HFF-Myc (cell line): ENCODE results near the gene GTF3A.

Experiments used
- DNase-seq: peaks from one replicate; pipeline ENCODE4 v3.0.0-alpha.2; 2011; ENCODE audit warnings: low read depth; ENCODE audit errors: extremely low read depth
- H3K4me3 ChIP-seq: replicated peaks from 2 replicates; pipeline ENCODE4 v1.5.1; 2011; ENCODE audit warnings: low read depth, mild to moderate bottlenecking, control low read depth, low read length
- TF ChIP-seq, protein P1 (sequence below): IDR thresholded peaks from 2 replicates; pipeline ENCODE4 v1.5.1; 2012; ENCODE audit warnings: mild to moderate bottlenecking, low read depth, low read length, control low read depth; ENCODE audit errors: missing control alignments

GTF3A gene

DNA sequence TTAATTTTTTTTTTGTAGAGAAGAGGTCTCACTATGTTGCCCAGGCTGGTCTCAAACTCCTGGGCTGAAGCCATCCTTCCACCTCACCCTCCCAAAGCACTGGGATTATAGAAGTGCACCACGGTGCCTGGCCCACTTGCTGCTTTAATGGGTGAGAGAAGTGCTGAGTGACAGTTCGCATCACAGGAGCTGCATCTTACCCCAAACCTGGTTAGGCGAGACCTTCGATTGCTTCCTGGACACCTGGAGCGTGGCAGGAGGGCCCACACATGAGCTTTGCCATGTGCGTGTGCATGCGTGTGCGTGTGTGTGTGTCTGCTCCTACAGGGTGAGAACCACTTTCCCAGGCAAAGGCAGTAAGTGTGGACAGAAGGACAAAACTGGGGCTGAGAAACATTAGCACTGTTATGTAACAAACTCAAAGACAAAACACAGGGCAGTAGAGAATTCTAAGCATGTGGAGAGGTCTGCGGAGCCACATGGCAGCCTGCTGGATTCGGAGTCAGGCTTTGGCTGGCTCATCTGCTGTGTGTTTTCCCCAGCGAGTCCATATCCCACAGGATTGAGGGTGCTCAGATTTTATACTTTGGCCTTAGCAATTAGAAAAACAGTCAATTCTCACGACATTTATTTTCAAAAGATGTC is 37.6 kb downstream of the GTF3A start:
- H3K4me3 ChIP-seq, result no peak overlapping the region
- DNase-seq, result no peak
- TF ChIP-seq, protein P1, sequence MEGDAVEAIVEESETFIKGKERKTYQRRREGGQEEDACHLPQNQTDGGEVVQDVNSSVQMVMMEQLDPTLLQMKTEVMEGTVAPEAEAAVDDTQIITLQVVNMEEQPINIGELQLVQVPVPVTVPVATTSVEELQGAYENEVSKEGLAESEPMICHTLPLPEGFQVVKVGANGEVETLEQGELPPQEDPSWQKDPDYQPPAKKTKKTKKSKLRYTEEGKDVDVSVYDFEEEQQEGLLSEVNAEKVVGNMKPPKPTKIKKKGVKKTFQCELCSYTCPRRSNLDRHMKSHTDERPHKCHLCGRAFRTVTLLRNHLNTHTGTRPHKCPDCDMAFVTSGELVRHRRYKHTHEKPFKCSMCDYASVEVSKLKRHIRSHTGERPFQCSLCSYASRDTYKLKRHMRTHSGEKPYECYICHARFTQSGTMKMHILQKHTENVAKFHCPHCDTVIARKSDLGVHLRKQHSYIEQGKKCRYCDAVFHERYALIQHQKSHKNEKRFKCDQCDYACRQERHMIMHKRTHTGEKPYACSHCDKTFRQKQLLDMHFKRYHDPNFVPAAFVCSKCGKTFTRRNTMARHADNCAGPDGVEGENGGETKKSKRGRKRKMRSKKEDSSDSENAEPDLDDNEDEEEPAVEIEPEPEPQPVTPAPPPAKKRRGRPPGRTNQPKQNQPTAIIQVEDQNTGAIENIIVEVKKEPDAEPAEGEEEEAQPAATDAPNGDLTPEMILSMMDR, result no peak

DNA sequence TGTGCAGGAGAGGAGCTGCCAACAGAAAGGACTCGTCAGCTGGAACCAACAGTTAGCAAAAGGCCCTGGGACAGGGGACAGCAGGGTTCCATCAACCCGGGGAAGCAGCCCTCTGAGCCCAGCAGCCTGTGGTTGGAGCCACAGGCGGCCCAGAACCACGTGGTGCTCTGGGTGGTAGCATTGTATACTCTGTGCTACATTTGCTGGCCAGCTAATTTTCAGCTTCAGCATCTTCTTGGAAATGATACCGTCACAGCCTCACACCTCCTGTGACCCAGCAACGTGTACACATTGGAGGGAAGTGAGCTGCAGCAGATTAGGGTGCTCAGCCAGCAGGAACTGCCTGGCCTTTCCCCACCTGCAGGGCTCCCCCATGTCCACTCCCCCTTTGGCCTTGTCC is 39.1 kb downstream of the GTF3A start:
- TF ChIP-seq, protein P1, result no peak
- DNase-seq, result no peak
- H3K4me3 ChIP-seq, result no peak overlapping the region

DNA sequence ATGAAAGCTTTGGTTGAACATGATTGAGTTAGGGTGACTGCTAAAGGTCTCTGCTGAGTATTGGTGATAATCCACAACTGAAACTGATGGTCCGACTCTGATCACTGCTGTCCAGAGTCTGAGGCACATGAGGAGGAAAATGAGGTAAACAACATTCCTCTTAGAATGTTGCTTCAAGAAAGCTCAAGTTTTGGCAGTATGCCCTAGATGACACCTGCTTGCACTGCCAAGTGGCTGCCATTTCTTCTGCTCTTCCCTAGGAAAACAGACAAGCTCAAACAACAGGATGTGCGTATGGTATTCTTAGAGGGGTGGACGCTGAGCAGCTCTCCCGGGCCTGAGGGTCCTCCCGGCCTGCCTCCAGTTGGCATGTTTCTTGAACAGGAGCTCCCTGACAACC is 41.2 kb downstream of the GTF3A start:
- DNase-seq, result no peak
- TF ChIP-seq, protein P1, result no peak
- no peak overlapping the region for H3K4me3 ChIP-seq

DNA sequence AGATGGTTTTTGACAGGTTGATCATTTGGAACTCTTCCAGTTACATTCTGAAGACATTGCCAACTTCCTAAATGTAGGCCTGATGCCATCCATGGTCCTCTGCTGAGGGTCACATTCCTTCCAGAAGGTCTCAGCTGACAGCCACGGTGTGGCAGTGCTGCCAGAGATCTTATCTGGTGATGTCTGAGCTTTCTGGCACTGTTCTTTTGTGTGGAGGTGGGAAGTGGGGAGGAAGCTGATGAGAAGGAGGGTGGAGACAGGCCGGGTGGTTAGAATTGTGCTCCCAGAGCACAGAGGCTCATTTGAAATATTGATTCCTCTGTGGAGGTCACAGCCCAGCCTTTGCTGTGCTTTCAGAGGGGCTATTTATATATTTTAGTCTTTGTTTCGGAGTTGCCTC is 42.1 kb downstream of the GTF3A start:
- no peak for DNase-seq
- no peak overlapping the region for H3K4me3 ChIP-seq
- TF ChIP-seq, protein P1, result no peak

DNA sequence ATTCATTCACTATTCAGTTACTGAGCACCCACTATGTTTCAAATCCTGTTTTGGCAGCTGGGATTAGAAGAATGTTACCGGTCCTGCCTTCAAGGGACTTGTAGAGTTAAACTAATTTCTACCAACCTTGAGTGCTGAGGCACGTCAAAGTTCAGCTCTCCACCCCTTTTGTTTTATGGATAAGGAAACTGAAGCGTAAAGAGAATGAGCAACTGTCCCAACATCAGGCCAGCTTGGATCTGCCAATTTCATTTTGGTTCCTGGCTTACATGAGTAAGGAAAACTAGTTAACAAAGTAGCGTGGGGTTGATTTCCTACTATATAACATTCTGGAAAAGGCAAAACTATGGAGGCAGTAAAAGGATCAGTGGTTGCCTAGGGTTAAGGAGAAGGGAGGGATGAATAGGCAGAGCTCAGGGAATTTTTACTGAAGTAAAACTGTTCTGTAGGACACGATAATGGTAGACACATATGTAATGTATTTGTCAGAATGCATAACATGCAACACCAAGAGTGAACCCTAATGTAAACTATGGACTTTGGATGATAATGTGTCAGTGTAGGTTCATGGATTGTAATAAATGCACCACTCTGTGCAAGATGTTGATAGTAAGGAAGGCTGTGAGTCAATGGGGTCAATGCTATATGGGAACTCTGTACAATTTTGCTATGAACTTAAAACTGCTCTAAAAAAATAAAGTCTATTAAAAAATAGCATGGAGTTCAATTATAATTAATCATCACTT is 45.8 kb downstream of the GTF3A start:
- no peak for DNase-seq
- no peak overlapping the region for H3K4me3 ChIP-seq
- TF ChIP-seq, protein P1, result no peak

DNA sequence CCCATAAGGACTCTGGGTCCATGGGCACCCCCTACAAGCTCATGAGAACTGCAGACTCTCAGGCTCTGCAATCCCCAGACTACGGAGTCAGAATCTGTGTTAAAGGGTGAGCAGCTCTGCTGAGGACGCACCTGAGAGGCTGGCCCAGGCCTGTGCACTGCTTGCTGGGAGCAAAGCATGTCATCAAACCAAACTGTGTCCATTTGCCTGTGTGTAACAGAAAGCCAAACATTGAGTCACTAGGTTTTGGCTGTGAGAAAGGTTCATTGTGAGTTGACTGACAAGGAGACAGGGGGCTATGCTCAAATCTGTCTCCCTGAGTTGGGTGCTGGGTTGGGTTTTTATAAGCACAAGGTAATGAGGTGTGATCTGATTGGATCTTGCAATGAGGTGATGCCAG is 48.0 kb downstream of the GTF3A start:
- DNase-seq, result no peak
- no peak overlapping the region for H3K4me3 ChIP-seq
- TF ChIP-seq, protein P1, result no peak
